Measurements from ENCODE around the gene SNCAIP.

Gene SNCAIP

DNA sequence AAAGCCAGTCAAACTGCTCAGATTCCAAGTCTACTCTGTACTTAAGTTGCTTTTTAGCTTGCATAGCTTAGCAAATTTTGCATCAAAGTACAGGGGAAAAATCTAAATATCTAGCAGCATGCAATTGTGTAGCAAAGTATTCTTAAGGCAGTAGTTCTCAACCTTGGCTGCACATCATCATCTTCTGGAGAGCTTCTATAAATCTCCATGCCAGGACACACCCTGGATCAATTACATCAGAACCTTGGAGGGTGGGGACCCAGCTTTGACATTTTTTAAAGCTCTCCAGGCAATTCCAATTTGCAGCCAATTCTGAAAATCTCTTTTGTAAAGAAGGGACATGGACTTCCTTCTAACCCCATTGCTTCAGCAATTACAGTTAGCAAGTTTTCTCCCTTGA is 187.5 kb downstream of the SNCAIP start:
- no peak for DNase-seq

DNA sequence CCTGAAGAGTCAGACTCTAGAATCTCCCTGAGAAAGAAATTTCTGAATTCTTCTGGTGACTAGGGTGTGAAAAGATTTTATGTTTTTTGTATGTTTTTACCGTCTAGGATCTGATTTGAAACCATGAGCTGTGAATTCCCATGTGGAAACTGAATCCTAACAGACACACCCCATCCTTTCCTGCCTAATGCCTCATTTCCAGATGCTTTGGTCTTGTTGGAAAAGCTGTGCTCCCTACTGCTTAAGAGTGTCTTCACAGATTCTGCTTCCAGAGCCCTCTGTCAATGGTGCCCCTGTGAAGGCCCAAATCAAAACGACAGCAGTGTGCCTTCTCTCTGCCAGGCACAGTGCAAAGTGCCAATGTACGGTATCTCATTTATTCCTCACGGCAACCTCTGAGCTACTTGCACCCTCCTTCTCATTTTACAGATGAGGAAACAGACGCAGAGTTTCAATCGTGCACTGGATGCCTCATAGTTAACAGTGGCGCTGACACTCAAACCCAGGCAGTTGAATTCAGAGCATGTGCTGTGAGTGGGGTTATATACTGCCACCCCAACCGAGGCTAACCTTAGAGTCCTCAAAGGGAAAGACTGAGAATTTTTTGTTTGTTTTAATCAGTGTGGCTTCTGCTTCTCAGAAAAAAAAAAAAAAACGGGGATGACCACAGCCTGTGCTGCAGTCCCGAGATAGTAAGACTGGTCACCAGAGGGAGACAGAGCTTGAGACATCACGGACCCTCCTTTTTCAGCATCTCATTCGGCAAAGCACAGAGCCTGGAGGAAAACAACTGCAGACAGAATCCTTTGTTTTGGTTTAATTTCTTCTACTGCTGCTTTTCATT is 188.4 kb downstream of the SNCAIP start:
- DNase-seq: peak in 24 of 51 donors; percentile 2 to 60 (median 27)

DNA sequence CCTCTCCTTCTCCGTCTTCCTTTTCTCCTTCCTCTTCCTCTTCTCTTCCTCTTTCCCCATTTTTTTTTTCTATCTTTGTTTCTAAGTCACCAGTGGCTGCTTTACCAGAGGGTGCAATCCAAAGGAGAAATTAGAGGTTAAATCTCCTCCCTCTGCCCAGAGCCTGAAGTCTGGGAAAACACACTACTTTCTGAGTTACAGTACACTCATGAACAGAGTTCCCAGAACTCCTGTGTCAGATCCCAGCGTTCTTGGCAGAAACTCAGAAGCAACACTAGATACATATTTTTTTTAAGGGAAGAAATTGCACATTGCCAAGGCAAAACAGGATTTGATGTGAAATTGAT is 189.0 kb downstream of the SNCAIP start:
- peak in 1 of 51 donors; percentile 47 for DNase-seq

DNA sequence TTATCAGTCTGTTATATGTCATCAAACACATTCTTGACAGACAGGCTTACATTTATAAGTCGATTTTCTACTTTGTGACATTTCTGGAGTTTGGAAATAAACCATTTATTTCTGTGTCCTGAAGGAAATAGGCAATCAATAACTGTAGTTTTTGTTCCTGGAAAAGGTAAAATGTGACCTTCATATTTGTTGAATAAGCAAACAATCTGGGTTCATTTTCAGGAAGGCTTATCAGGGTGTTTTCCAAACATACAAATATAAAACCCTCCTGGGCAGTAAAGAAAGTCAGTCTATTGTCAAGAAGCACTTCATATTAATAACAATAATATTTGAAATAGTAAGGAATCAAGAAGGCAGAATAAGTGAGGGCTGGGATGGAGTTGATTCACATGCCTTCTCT is 195.0 kb downstream of the SNCAIP start:
- no peak for DNase-seq

DNA sequence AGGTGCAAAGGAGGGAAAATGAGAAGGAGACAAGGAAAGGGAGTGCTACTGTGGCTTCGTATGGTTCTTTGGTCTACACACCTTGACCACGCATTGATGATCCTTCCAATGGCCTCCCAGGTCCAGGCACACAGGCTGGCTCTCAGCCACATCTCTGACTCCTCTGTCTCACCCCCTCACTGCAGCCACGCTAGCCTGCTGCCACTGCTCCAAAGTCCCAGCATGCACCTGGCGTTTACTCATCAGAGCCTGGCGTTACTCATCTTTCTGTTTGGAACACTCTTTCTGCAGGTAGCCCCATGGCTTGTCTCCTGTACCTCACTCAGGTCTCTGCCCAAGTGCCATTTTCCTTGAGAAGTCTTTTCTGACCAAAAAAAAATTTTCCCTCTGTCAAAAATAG is 195.5 kb downstream of the SNCAIP start:
- DNase-seq: no peak

DNA sequence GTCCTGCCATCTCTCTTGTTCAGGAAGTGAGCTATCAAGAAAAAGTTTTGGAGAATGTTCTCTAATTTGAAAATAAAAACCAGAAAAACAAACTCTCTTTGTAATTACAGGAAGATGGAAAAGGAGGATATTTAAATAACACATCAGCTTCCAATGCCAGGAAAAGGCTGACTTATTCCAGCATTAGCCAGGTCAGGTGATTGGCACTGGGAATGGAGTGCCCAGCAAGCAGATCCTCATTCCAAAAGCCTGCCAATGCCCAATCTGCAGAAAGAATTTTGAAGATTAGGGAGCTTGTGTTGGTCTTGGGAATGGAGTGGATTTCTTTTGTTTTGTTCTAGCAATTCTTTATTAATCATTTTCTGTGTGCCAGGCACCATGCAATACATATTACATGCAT is 196.6 kb downstream of the SNCAIP start:
- DNase-seq: no peak
